ENCODE measurements around the gene HTR6. TPM values are rescaled to one million over a fixed set of nuclear protein-coding genes. Genes with fewer than 3 reads are reported as not detected.

The HTR6 gene
- total RNA-seq, 1 experiment from 2014 or later: not detected

DNA sequence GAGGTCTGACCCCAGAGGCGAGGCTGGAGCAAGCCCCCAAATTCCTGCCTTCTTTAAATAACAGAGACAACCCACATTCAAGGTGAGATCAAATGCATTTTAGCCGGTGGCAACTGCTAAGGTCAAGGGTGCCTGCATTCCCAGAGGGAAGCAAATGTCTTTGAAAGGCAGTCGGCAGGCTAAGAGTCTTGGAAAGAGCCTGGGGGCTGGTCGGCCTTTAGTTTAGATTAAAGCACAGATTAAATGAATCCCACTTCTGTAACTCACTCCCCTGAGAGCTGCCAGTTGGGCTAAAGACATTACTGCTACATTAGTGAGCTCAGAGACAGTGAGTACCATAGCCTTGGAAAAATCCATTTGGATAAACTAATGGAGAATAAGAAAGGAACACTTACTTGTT lies 59.2 kb downstream of the HTR6 start:
- H3K4me3 Mint-ChIP-seq (ENCODE audit: low read depth, unreplicated experiment): no peak overlapping the region
- no peaks in the 10 kb centered on the region for H3K4me1 Mint-ChIP-seq (ENCODE audit: low read depth, unreplicated experiment)
- H3K27ac Mint-ChIP-seq (ENCODE audit: unreplicated experiment): no peak overlapping the region
- TF ChIP-seq, protein P1, sequence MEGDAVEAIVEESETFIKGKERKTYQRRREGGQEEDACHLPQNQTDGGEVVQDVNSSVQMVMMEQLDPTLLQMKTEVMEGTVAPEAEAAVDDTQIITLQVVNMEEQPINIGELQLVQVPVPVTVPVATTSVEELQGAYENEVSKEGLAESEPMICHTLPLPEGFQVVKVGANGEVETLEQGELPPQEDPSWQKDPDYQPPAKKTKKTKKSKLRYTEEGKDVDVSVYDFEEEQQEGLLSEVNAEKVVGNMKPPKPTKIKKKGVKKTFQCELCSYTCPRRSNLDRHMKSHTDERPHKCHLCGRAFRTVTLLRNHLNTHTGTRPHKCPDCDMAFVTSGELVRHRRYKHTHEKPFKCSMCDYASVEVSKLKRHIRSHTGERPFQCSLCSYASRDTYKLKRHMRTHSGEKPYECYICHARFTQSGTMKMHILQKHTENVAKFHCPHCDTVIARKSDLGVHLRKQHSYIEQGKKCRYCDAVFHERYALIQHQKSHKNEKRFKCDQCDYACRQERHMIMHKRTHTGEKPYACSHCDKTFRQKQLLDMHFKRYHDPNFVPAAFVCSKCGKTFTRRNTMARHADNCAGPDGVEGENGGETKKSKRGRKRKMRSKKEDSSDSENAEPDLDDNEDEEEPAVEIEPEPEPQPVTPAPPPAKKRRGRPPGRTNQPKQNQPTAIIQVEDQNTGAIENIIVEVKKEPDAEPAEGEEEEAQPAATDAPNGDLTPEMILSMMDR (IDR thresholded peaks at IDR 0.05; ENCODE audit: unreplicated experiment): no peak
- no peaks in the 10 kb centered on the region for H3K36me3 Mint-ChIP-seq (ENCODE audit: insufficient read depth, unreplicated experiment)
- no peaks in the 10 kb centered on the region for H3K9me3 Mint-ChIP-seq (ENCODE audit: low read depth, unreplicated experiment)
- no peak for DNase-seq
- CTCF ChIA-PET: interaction anchor here (0.5 kb wide), 1 partner anchor 309 kb away, joined by 4 read pairs; no protein-coding TSS in a partner anchor
- no peaks in the 10 kb centered on the region for H3K27me3 Mint-ChIP-seq (ENCODE audit: unreplicated experiment)
- no TSS peak for BruUV-seq (replicated peaks)
- intact Hi-C loops (cut with micrococcal nuclease; ENCODE audit: unreplicated experiment): no loop called here

DNA sequence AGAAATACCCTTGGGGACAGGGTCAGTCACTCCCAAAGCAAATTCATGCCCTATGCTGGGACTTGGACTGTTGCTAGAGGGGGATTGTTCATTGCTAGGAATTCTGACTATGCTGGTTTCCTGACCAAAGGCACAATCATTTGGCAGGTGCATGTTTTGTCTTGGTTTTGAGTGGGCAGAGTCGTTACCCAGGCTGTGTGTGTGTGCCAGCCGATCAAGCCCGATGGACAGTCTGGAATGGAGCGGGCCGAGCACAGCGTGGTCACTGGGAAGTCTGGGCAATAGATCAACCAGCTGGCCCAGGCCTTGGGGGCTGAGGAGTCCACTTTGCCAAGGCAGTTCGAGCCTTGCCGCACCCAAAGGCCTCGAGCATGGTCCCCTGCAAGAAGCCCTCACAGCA lies 60.9 kb downstream of the HTR6 start:
- Mint-ChIP-seq H3K9me3 (ENCODE audit: low read depth, unreplicated experiment) (no peaks in the 10 kb centered on the region), H3K4me1 (ENCODE audit: low read depth, unreplicated experiment) (no peaks in the 10 kb centered on the region), H3K27me3 (ENCODE audit: unreplicated experiment) (no peaks in the 10 kb centered on the region), H3K36me3 (ENCODE audit: insufficient read depth, unreplicated experiment) (no peaks in the 10 kb centered on the region), H3K27ac (ENCODE audit: unreplicated experiment) (no peak overlapping the region), H3K4me3 (ENCODE audit: low read depth, unreplicated experiment) (no peak overlapping the region)
- TF ChIP-seq, protein P1 (IDR thresholded peaks at IDR 0.05; ENCODE audit: unreplicated experiment): no peak
- no TSS peak for BruUV-seq (replicated peaks)
- intact Hi-C loops (cut with micrococcal nuclease; ENCODE audit: unreplicated experiment): no loop called here
- CTCF ChIA-PET: no interaction called here
- no peak for DNase-seq

DNA sequence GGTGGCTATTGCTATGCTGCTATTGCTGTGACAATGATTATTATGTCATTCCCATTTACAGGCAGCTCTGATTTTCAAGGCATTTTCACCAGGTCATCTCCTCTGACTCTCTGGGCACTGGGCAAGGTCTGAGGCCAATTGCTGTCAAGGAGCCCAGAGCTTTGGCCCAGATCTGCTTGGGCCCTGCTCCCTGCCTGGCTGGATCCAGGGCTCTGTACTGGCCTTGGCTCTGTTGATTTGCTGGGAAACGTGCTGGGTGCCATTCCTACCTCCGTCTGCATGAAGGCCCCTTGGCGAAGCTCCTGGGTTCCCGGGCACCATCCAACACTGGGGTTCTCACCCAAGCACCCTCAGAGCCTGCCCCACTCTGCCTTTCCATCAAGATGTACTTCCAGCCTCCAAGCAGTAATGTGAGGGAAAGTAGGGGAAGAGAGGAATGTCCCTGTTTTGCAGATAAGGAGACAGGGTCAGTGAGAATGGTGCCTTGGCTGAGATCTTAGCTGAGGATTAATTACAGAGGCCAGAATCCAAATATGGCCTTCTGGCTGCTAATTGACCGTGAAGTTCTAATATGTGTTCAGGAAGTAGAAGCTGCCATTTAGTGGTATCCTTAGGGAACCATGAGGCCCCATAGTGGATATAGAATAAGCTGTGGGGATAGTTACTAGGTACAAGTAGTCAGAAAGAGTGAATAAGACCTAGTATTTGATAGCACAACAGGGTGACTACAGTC lies 63.9 kb downstream of the HTR6 start:
- no peak overlapping the region for H3K27ac Mint-ChIP-seq (ENCODE audit: unreplicated experiment)
- TF ChIP-seq, protein P1 (IDR thresholded peaks at IDR 0.05; ENCODE audit: unreplicated experiment): no peak
- no peak overlapping the region for H3K4me3 Mint-ChIP-seq (ENCODE audit: low read depth, unreplicated experiment)
- CTCF ChIA-PET: no interaction called here
- no TSS peak for BruUV-seq (replicated peaks)
- intact Hi-C loops (cut with micrococcal nuclease; ENCODE audit: unreplicated experiment): no loop called here
- no peaks in the 10 kb centered on the region for H3K4me1 Mint-ChIP-seq (ENCODE audit: low read depth, unreplicated experiment)
- no peaks in the 10 kb centered on the region for H3K27me3 Mint-ChIP-seq (ENCODE audit: unreplicated experiment)
- no peaks in the 10 kb centered on the region for H3K9me3 Mint-ChIP-seq (ENCODE audit: low read depth, unreplicated experiment)
- no peak for DNase-seq
- no peaks in the 10 kb centered on the region for H3K36me3 Mint-ChIP-seq (ENCODE audit: insufficient read depth, unreplicated experiment)

DNA sequence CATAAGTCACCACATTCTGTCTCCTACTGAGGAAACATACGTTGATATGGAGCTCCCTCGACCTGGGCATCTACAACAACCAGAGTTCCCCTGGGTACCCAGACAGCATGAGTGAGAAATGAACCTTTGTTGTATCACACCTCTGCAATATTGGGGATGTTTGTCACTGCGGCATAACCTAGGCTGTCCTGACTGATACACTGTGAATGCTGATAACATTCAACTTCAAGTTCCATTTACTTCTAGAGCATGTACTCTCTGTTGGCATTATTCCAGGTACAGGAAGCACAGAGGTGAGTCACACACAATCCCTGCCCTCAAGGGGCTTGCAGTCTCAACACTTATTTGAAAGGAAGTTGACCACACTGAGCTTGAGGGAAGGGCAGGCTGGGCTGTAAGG lies 65.6 kb downstream of the HTR6 start:
- Mint-ChIP-seq H3K4me1 (ENCODE audit: low read depth, unreplicated experiment) (no peaks in the 10 kb centered on the region), H3K9me3 (ENCODE audit: low read depth, unreplicated experiment) (no peaks in the 10 kb centered on the region), H3K27me3 (ENCODE audit: unreplicated experiment) (no peaks in the 10 kb centered on the region), H3K4me3 (ENCODE audit: low read depth, unreplicated experiment) (no peak overlapping the region), H3K27ac (ENCODE audit: unreplicated experiment) (no peak overlapping the region), H3K36me3 (ENCODE audit: insufficient read depth, unreplicated experiment) (no peaks in the 10 kb centered on the region)
- intact Hi-C loops (cut with micrococcal nuclease; ENCODE audit: unreplicated experiment): no loop called here
- BruUV-seq (replicated peaks): no TSS peak
- CTCF ChIA-PET: no interaction called here
- DNase-seq: no peak
- TF ChIP-seq, protein P1 (IDR thresholded peaks at IDR 0.05; ENCODE audit: unreplicated experiment): no peak

Other genes starting within 250 kb of the HTR6 start
- gene CAPZB, start 179.3 kb upstream of the HTR6 start, total RNA-seq (2022): 198 and 207 TPM in 2 replicates
- 100 and 112 TPM in 2 replicates for gene NBL1, start 20.6 kb upstream of the HTR6 start, total RNA-seq (2022)
- gene TMCO4, start 135.0 kb downstream of the HTR6 start, total RNA-seq (2022): 12.0 and 13.5 TPM in 2 replicates
- not detected in 2 replicates for gene RNF186, start 150.4 kb downstream of the HTR6 start, total RNA-seq (2022)
- gene OTUD3, start 217.5 kb downstream of the HTR6 start, total RNA-seq (2022): 7.4 and 14.7 TPM in 2 replicates